IPS DF 4.7 (cell line): ENCODE data around the gene DPP6.

Source experiments
- DNase-seq: peaks from one replicate; pipeline ENCODE4 v3.0.0-alpha.2; 2013; ENCODE audit warnings: low spot score; ENCODE audit errors: extremely low read depth

DPP6 gene

GRCh38 chr7:154441811-154442210 lies 389.6 kb downstream of the DPP6 start:
- DNase-seq: no peak

DNA sequence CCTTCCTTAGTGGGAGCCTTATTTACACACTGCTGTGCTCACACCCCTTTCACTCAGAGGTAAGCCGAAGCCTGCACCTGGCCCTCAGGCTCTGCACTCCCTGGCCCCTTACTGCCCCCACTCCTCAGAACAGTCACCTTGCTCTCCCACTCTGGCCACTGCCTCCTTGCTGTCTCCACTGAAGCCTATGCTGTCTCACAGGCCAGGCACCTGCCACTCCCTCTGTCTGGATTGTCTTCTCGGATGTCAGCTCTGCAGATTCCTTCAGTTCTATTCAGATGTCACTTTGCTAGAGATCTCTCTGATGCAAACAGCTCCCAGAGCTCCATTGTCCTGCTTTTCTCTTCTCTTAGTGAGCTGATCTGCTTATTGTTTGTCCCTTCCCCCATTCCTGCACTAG lies 390.7 kb downstream of the DPP6 start:
- no peak for DNase-seq

- no peak for DNase-seq
These were observed 398.3 kb downstream of the DPP6 start for GRCh38 chr7:154450451-154450850.

- no peak for DNase-seq
These were observed 399.6 kb downstream of the DPP6 start for GRCh38 chr7:154451480-154452457.

DNA sequence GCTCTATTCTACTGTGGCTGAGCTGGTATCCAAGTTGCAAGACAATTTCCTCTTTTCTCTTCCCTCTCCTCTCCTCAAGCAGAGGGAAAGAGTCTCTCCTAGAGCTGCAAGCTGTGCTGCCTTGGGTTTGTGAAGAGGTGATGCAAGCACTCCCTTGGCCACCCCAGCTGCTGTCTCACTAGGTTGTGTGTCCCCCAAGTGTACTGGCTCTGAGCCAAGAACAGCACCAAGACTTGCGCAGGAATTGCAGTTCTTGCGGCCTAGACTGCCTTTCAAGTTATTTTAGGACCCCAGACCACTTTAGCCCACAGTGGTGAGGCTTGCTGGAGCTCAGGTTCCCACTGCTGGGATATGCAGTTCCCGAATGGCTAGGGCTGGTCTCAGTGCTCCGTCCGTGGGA lies 411.6 kb downstream of the DPP6 start:
- DNase-seq: no peak

DNA sequence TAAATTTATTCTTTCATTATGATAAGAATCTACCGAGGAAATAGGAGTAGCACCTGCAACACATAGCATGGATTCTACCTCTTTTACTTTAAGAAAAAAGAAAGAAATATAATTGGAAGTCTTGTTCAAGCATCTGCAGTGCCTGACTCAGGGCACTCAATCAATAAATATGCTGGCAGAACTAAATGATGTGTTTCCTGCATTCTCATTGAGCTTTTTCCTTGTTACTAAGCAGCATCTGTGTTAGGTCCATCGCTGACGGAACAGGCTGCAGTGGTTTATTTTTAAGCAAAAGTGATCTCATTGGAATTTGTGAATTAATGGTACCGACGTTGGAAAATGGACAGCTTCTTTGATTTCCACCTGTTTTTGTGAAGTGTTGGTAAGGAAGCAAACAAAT lies 417.5 kb downstream of the DPP6 start:
- no peak for DNase-seq

- DNase-seq: no peak
These were observed 420.1 kb downstream of the DPP6 start for GRCh38 chr7:154472343-154472742.

- no peak for DNase-seq
These were observed 421.2 kb downstream of the DPP6 start for GRCh38 chr7:154473360-154473759.

GRCh38 chr7:154474903-154475520 lies 422.8 kb downstream of the DPP6 start:
- no peak for DNase-seq

GRCh38 chr7:154475864-154476263 lies 423.7 kb downstream of the DPP6 start:
- DNase-seq: no peak

DNA sequence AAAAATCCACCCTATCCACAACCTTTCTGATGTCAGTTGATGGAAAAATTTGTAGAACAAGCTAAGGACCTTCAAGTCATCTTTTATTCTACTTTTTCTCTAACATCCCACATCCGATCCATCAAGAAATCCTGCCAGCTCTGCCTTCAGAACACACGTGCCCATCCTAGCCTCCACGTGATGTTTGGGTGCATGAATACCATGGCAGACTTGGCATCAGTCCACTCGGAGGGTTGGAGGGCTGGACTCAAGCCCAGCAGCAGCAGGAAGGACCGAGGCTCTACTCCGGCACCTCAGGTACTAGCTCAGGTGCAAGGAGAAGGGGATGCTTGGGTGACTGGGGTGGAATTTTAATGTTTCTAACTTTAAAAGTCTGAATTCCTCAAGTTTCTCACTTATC lies 428.6 kb downstream of the DPP6 start:
- no peak for DNase-seq

- no peak for DNase-seq
These were observed 430.7 kb downstream of the DPP6 start for GRCh38 chr7:154482863-154483262.

DNA sequence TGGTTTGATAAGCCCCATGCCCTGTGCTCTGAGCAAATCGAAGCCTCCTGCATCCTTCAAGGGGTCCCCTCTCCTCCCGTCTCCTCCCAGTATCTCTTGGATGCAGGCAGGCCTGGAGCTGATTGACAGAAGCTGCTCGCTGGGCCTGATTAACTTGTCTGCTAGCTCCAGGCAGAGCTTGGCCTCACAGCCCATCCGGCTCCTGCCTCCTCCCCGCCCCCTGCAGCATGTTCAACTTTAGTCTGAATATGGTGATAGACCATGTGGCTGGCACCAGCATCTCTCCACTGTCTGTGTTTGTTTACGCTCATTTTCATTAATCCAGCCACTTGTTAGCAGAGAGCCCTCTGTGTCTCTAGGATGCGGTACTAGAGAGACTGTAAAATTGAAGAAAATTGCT lies 432.2 kb downstream of the DPP6 start:
- DNase-seq: no peak

DNA sequence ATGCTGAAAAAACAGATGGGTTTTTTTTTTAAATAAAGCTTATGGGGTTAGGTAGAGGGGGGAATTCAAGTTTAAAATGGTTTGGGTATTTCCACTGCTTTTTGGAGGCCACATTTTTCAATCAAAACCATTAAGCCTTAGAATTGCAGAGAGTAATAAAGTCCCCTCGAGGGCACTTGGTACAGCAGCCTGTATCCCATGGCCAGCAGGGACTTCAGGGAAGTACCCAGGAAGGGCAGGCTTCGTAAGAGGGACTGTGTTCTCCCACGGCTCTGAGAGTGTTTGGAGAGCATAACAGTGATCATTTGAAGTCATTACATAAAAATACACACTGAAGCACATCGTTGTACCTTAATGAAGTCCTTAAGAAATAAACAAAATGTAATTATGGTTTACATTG lies 432.7 kb downstream of the DPP6 start:
- DNase-seq: no peak

- DNase-seq: no peak
These were observed 437.7 kb downstream of the DPP6 start for GRCh38 chr7:154489897-154490296.

DNA sequence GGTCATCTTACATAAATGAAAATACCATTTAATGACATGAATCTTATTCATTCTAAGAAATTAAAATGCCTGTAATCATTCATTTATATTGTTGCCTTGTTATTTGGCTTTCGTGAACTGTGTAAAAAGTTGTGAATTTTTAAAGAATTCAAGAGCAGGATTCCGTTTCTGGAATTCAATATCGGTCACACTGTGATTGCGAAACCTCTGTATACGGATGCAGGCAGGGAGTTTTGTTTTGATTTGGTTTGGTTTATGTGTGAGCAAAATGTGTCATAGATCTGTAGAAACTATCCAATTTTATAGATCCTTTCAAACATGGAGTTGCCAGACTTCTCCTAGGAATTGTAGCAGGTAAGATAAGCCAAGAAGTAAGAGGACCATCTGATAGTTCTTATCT lies 441.4 kb downstream of the DPP6 start:
- no peak for DNase-seq

DNA sequence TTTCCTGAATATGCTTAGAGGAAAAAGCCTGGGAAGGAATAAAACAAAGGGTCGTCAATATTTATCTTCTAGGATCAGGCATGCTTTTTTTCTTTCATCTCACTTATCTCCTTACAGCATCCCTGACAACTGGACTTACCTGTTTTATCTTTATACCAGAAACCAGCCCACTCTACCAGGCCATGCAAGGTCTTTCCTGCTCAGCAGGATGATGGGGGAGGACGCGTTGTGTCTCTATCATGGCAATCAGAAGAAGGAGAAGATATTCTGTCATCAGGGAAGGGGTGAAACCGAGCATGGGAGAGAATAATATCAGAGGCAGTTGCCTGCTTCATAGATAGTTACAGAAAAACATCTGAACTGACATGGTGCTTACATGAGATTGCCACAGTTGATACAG lies 445.6 kb downstream of the DPP6 start:
- no peak for DNase-seq

- DNase-seq: peak; percentile 0
These were observed 451.9 kb downstream of the DPP6 start for GRCh38 chr7:154503962-154504550.

DNA sequence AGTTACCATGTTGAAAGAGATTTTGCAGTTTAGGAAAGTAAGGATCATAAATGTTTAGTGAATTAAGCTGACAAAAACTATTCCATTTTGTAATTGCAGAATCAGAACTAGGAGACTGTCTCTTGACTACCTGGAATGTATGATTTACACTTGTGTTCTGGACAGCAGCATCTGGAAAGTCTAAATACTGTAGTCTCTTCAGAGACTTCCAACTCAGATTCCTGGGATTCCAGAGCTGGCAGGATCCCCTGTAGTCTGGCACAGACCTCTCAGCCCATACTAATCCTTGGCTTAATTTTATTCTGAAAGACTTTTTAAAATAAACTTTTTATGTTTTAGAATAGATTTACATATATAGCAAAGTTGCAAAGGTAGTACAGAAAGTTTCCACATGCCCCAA lies 452.7 kb downstream of the DPP6 start:
- DNase-seq: no peak

DNA sequence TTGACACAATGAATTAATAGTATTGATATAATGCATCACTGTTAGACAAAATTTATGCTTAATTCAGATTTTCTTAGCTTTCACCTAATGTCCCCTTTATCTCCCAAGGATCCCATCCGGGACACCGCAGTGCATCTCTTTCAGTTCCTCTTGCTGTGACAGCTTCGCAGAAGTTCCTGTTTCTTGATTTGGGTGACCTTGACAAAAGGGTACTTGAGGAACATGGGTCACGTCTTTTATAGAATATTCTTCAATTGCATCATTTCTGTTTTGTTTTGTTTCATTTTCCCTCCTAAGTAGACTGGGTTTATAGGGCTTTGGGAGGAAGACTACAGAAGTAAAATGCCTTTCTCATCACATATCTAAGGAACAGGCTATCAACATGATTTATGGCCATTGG lies 453.2 kb downstream of the DPP6 start:
- no peak for DNase-seq

GRCh38 chr7:154509192-154509591 lies 457.0 kb downstream of the DPP6 start:
- no peak for DNase-seq

GRCh38 chr7:154512121-154512833 lies 460.1 kb downstream of the DPP6 start:
- DNase-seq: no peak
